Activated CD8-positive, alpha-beta memory T cell treated with anti-CD3 and anti-CD28 coated beads for 1 hour (primary cell): ENCODE data around the gene CFLAR.
A peak's percentile ranks its signal among the peaks of the same experiment; 100 is the strongest.
"Not testable (repeated sequence)": the region's sequence is repeated elsewhere in the genome, so short reads cannot be mapped to it uniquely, and the experiment has no call there.

Experiments used
- DNase-seq, 2 donors: peaks; one replicate each; pipeline ENCODE4 v3.0.0-alpha.2; 2020; ENCODE audit warnings: low read depth in 1 of 2; ENCODE audit errors: extremely low read depth in 1 of 2

CFLAR gene

GRCh38 chr2:201116115-201116958 is at the start of gene CFLAR:
CFLAR (plus strand) TSS chr2:201116164; CDS start chr2:201129866, 13,702 bp downstream.
- peak in 1 of 2 donors; percentile 60 for DNase-seq

GRCh38 chr2:201070948-201071478 is 45.0 kb upstream of the CFLAR start:
- no peak for DNase-seq

- peak; percentile 80 to 84 for DNase-seq
Measured at GRCh38 chr2:201071479-201072200, 44.3 kb upstream of the CFLAR start, which contains the start of the genes HYCC2 and NDUFB3. HYCC2 (minus strand) TSS chr2:201071671; CDS start chr2:201024009, 47,662 bp downstream. NDUFB3 (plus strand) TSS chr2:201072001; CDS start chr2:201078883, 6,882 bp downstream.

GRCh38 chr2:201072201-201072530 is 43.8 kb upstream of the CFLAR start:
- DNase-seq: no peak

- no peak for DNase-seq
Measured at GRCh38 chr2:201073071-201073470, 42.9 kb upstream of the CFLAR start.

GRCh38 chr2:201074996-201075395 is 41.0 kb upstream of the CFLAR start:
- DNase-seq: no peak

- DNase-seq: no peak
Measured at GRCh38 chr2:201084863-201085262, 31.1 kb upstream of the CFLAR start.

GRCh38 chr2:201090574-201090973 is 25.4 kb upstream of the CFLAR start:
- DNase-seq: no peak

GRCh38 chr2:201093573-201093972 is 22.4 kb upstream of the CFLAR start:
- no peak for DNase-seq

GRCh38 chr2:201100497-201100896 is 15.5 kb upstream of the CFLAR start:
- no peak for DNase-seq

- no peak for DNase-seq
Measured at GRCh38 chr2:201105759-201106158, 10.2 kb upstream of the CFLAR start.

GRCh38 chr2:201107624-201108023 is 8.3 kb upstream of the CFLAR start:
- DNase-seq: no peak

GRCh38 chr2:201108341-201108740 is 7.6 kb upstream of the CFLAR start:
- no peak for DNase-seq

GRCh38 chr2:201109186-201109585 is 6.8 kb upstream of the CFLAR start:
- DNase-seq: no peak

- no peak for DNase-seq
Measured at GRCh38 chr2:201110615-201111014, 5.3 kb upstream of the CFLAR start.

GRCh38 chr2:201111096-201111495 is 4.9 kb upstream of the CFLAR start:
- DNase-seq: no peak

GRCh38 chr2:201114350-201114749 is 1.6 kb upstream of the CFLAR start:
- DNase-seq: no peak

- no peak for DNase-seq
Measured at GRCh38 chr2:201114846-201115245, 1.1 kb upstream of the CFLAR start.

GRCh38 chr2:201116959-201117734 is 1.2 kb downstream of the CFLAR start:
- no peak for DNase-seq

- not testable (repeated sequence) for DNase-seq
Measured at GRCh38 chr2:201117735-201118094, 1.8 kb downstream of the CFLAR start.
